Measurements from ENCODE around the gene JARID2. TPM values are rescaled to one million over a fixed set of nuclear protein-coding genes. Genes with fewer than 3 reads are reported as not detected.

The JARID2 gene
- total RNA-seq, 2 experiments from 2014 or later: 19.0 to 19.5 TPM

- no peaks in the 10 kb centered on the region for H3K9me2 ChIP-seq (ENCODE audit: insufficient read depth, low read length)
- H3K27ac ChIP-seq (ENCODE audit: low read depth, low read length, poor library complexity, severe bottlenecking): no peak overlapping the region
- no peaks in the 10 kb centered on the region for H4K20me1 ChIP-seq (ENCODE audit: insufficient read depth, low read length)
- POLR2A ChIA-PET: interaction anchor here (0.8 kb wide), 1 partner anchor 340 kb away, joined by 3 read pairs; no protein-coding TSS in a partner anchor
- H3K4me1 ChIP-seq (ENCODE audit: insufficient read depth, low read length, poor library complexity, severe bottlenecking): peaks cover 8% of the 10 kb centered on the region
- TF ChIP-seq CTCF (conservative IDR thresholded peaks at IDR 0.05; ENCODE audit: low read length) (no peak), EZH2phosphoT487 (IDR thresholded peaks at IDR 0.05; ENCODE audit: borderline replicate concordance, low read depth, low read length) (no peak)
- H3K36me3 ChIP-seq (ENCODE audit: insufficient read depth, low read length): 0 out of 2 replicates have a peak, but pooled peaks cover 6% of the 10 kb centered on the region
- intact Hi-C loops (cut with micrococcal nuclease; ENCODE audit: unreplicated experiment): no loop called here
- CTCF ChIA-PET (ENCODE audit: unreplicated experiment): no interaction called here
- DNase-seq (ENCODE audit: low spot score): no peak
- BruUV-seq (replicated peaks): no TSS peak
- no peak overlapping the region for H2AFZ ChIP-seq (ENCODE audit: low read length)
- no peaks in the 10 kb centered on the region for H3K79me2 ChIP-seq (ENCODE audit: insufficient read depth, low read depth, low read length)
- no peak overlapping the region for H3K4me2 ChIP-seq (ENCODE audit: low read length)
- H3K9me3 ChIP-seq (ENCODE audit: low read length): no peaks in the 10 kb centered on the region
- H3K4me3 ChIP-seq (ENCODE audit: low read depth, low read length, poor library complexity, severe bottlenecking): no peak overlapping the region
These were observed 227.9 kb downstream of the JARID2 start for GRCh38 chr6:15473741-15474161.

DNA sequence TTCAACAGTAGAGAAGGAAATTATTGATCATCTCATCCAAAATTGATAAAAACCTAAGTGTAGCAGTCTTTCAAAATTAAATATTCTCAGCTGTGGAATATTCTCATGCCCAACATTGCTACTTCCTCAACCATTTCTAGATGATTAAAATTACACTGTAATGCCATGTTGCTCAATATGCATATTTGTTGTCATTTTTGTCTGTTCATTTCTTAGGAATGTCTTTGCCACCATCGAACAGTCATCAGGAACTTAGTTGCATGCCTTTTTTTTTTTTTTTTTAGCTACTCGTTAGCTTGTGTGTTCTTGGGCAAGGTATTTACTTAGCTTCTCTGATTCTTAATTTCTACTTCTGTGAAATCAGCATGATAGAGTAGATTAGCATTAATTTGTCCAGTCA lies 228.3 kb downstream of the JARID2 start:
- Histone ChIP-seq H2AFZ (ENCODE audit: low read length) (no peak overlapping the region), H3K36me3 (ENCODE audit: insufficient read depth, low read length) (0 out of 2 replicates have a peak, but pooled peaks cover 6% of the 10 kb centered on the region), H4K20me1 (ENCODE audit: insufficient read depth, low read length) (no peaks in the 10 kb centered on the region), H3K4me2 (ENCODE audit: low read length) (no peak overlapping the region), H3K79me2 (ENCODE audit: insufficient read depth, low read depth, low read length) (no peaks in the 10 kb centered on the region), H3K4me3 (ENCODE audit: low read depth, low read length, poor library complexity, severe bottlenecking) (no peak overlapping the region), H3K27ac (ENCODE audit: low read depth, low read length, poor library complexity, severe bottlenecking) (no peak overlapping the region), H3K9me3 (ENCODE audit: low read length) (no peaks in the 10 kb centered on the region), H3K9me2 (ENCODE audit: insufficient read depth, low read length) (no peaks in the 10 kb centered on the region), H3K4me1 (ENCODE audit: insufficient read depth, low read length, poor library complexity, severe bottlenecking) (peaks cover 8% of the 10 kb centered on the region)
- no TSS peak for BruUV-seq (replicated peaks)
- intact Hi-C loops (cut with micrococcal nuclease; ENCODE audit: unreplicated experiment): no loop called here
- TF ChIP-seq EZH2phosphoT487 (IDR thresholded peaks at IDR 0.05; ENCODE audit: borderline replicate concordance, low read depth, low read length): no peak
- TF ChIP-seq CTCF (conservative IDR thresholded peaks at IDR 0.05; ENCODE audit: low read length): no peak
- ChIA-PET POLR2A (interaction anchor here (0.6 to 0.8 kb wide), 3 partner anchors 148 to 881 kb away, joined by 3 to 5 read pairs (median 4); no protein-coding TSS in a partner anchor), CTCF (ENCODE audit: unreplicated experiment) (no interaction called here)
- DNase-seq (ENCODE audit: low spot score): no peak

DNA sequence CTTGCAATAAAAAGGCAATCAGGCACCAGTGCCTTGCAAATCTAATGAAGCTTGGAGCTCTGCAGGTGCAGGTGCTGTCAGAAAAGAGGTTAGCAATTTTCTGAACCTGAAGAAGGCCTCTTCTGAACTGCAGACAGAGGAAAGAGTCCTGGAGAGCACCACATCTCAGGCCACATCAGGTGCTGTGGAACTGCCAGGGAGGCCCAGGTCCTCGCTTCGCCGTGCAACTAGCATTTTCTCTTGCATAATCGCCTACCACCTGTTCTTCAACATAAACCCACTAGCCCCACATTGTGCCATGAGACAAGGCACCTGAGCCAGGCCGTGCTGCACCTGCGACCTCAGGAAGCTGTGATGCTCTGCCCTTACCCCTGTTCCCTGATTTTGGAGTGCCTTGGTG lies 229.4 kb downstream of the JARID2 start:
- Histone ChIP-seq H3K9me3 (ENCODE audit: low read length) (no peaks in the 10 kb centered on the region), H3K36me3 (ENCODE audit: insufficient read depth, low read length) (0 out of 2 replicates have a peak, but pooled peaks cover 6% of the 10 kb centered on the region), H4K20me1 (ENCODE audit: insufficient read depth, low read length) (no peaks in the 10 kb centered on the region), H3K4me2 (ENCODE audit: low read length) (no peak overlapping the region), H3K79me2 (ENCODE audit: insufficient read depth, low read depth, low read length) (no peaks in the 10 kb centered on the region), H3K4me3 (ENCODE audit: low read depth, low read length, poor library complexity, severe bottlenecking) (no peak overlapping the region), H2AFZ (ENCODE audit: low read length) (no peak overlapping the region), H3K4me1 (ENCODE audit: insufficient read depth, low read length, poor library complexity, severe bottlenecking) (peaks cover 8% of the 10 kb centered on the region), H3K9me2 (ENCODE audit: insufficient read depth, low read length) (no peaks in the 10 kb centered on the region), H3K27ac (ENCODE audit: low read depth, low read length, poor library complexity, severe bottlenecking) (no peak overlapping the region)
- TF ChIP-seq EZH2phosphoT487 (IDR thresholded peaks at IDR 0.05; ENCODE audit: borderline replicate concordance, low read depth, low read length) (no peak), CTCF (conservative IDR thresholded peaks at IDR 0.05; ENCODE audit: low read length) (no peak)
- CTCF ChIA-PET (ENCODE audit: unreplicated experiment): no interaction called here
- intact Hi-C loops (cut with micrococcal nuclease; ENCODE audit: unreplicated experiment): no loop called here
- BruUV-seq (replicated peaks): no TSS peak
- peak; percentile 5 for DNase-seq (ENCODE audit: low spot score)
- POLR2A ChIA-PET: interaction anchor here (0.7 to 1.0 kb wide), 2 partner anchors 8 to 413 kb away, joined by 3 read pairs; no protein-coding TSS in a partner anchor
